Effector memory CD8-positive, alpha-beta T cell (primary cell): Measurements from ENCODE around the gene ARHGAP36.

Experiments used
- ATAC-seq: fragments of 150-1000 bp; cut with Tn5 transposase; replicated peaks from 2 replicates; pipeline ENCODE4 v1.10.0; 2021; ENCODE audit warnings: mild to moderate bottlenecking, moderate library complexity
- DNase-seq, 3 experiments: peaks; one replicate each; pipeline ENCODE4 v3.0.0; 2021
- H3K27ac Mint-ChIP-seq, 2 donors: one replicate each; pipeline ENCODE4 v1.8.0; 2022; ENCODE audit warnings: mild to moderate bottlenecking in 2 of 2, mixed read lengths in 2 of 2, moderate library complexity in 2 of 2
- H3K27me3 Mint-ChIP-seq, 2 donors: one replicate each; pipeline ENCODE4 v1.8.0; 2022; ENCODE audit warnings: mixed read lengths in 2 of 2
- H3K36me3 Mint-ChIP-seq: one replicate; pipeline ENCODE4 v1.8.0; 2022; ENCODE audit warnings: mild to moderate bottlenecking, moderate library complexity, mixed read lengths; ENCODE audit not compliant: insufficient read depth
- H3K4me1 Mint-ChIP-seq, 2 donors: one replicate each; pipeline ENCODE4 v1.8.0; 2022; ENCODE audit warnings: low read depth in 2 of 2, mixed read lengths in 2 of 2
- H3K4me3 Mint-ChIP-seq, 2 donors: one replicate each; pipeline ENCODE4 v1.8.0; 2022; ENCODE audit warnings: mild to moderate bottlenecking in 2 of 2, mixed read lengths in 2 of 2, moderate library complexity in 2 of 2
- H3K9me3 Mint-ChIP-seq, 2 donors: one replicate each; pipeline ENCODE4 v1.8.0; 2022; ENCODE audit warnings: mixed read lengths in 2 of 2

ARHGAP36 gene

GRCh38 chrX:131060147-131060546, 2.0 kb downstream of the ARHGAP36 start:
- Mint-ChIP-seq H3K9me3 (no peaks in the 10 kb centered on the region), H3K27ac (no peak overlapping the region), H3K27me3 (peaks cover 12 to 30% of the 10 kb centered on the region in 2 donors), H3K36me3 (no peaks in the 10 kb centered on the region), H3K4me3 (no peak overlapping the region), H3K4me1 (no peaks in the 10 kb centered on the region)
- no peak for DNase-seq
- no peak for ATAC-seq

GRCh38 chrX:131061306-131061705, 3.2 kb downstream of the ARHGAP36 start:
- Mint-ChIP-seq H3K9me3 (no peaks in the 10 kb centered on the region), H3K4me3 (no peak overlapping the region), H3K27ac (no peak overlapping the region), H3K4me1 (no peaks in the 10 kb centered on the region), H3K27me3 (peaks cover 12 to 30% of the 10 kb centered on the region in 2 donors), H3K36me3 (no peaks in the 10 kb centered on the region)
- ATAC-seq = no peak
- DNase-seq = no peak

GRCh38 chrX:131063613-131064012, 5.5 kb downstream of the ARHGAP36 start:
- no peaks in the 10 kb centered on the region for H3K4me1 Mint-ChIP-seq
- H3K9me3 Mint-ChIP-seq = no peaks in the 10 kb centered on the region
- H3K27ac Mint-ChIP-seq = no peak overlapping the region
- H3K27me3 Mint-ChIP-seq = peaks cover 12 to 30% of the 10 kb centered on the region in 2 donors
- H3K4me3 Mint-ChIP-seq = no peak overlapping the region
- no peaks in the 10 kb centered on the region for H3K36me3 Mint-ChIP-seq
- DNase-seq (no peak), ATAC-seq (no peak)

GRCh38 chrX:131066237-131066636, 8.1 kb downstream of the ARHGAP36 start:
- Mint-ChIP-seq H3K27me3 (peaks cover 12 to 20% of the 10 kb centered on the region in 2 donors), H3K4me3 (no peak overlapping the region), H3K36me3 (no peaks in the 10 kb centered on the region), H3K4me1 (no peaks in the 10 kb centered on the region), H3K27ac (no peak overlapping the region), H3K9me3 (no peaks in the 10 kb centered on the region)
- DNase-seq = no peak
- ATAC-seq = no peak

- no peaks in the 10 kb centered on the region for H3K36me3 Mint-ChIP-seq
- no peaks in the 10 kb centered on the region for H3K9me3 Mint-ChIP-seq
- no peaks in the 10 kb centered on the region for H3K4me1 Mint-ChIP-seq
- ATAC-seq (no peak), DNase-seq (no peak)
- no peak overlapping the region for H3K4me3 Mint-ChIP-seq
- H3K27ac Mint-ChIP-seq = no peak overlapping the region
- H3K27me3 Mint-ChIP-seq = peaks cover 12 to 20% of the 10 kb centered on the region in 2 donors
Measured at GRCh38 chrX:131067216-131067615, 9.1 kb downstream of the ARHGAP36 start.

GRCh38 chrX:131067846-131068745, 9.9 kb downstream of the ARHGAP36 start:
- Mint-ChIP-seq H3K27ac (no peak overlapping the region), H3K9me3 (no peaks in the 10 kb centered on the region), H3K4me3 (no peak overlapping the region), H3K27me3 (peaks cover 10 to 20% of the 10 kb centered on the region in 2 donors), H3K36me3 (no peaks in the 10 kb centered on the region), H3K4me1 (no peaks in the 10 kb centered on the region)
- DNase-seq (no peak), ATAC-seq (no peak)

- no peaks in the 10 kb centered on the region for H3K36me3 Mint-ChIP-seq
- no peak overlapping the region for H3K27ac Mint-ChIP-seq
- H3K27me3 Mint-ChIP-seq = peaks cover 0 to 15% of the 10 kb centered on the region in 2 donors
- DNase-seq = no peak
- H3K4me1 Mint-ChIP-seq = no peaks in the 10 kb centered on the region
- ATAC-seq = no peak
- H3K4me3 Mint-ChIP-seq = no peak overlapping the region
- H3K9me3 Mint-ChIP-seq = no peaks in the 10 kb centered on the region
Measured at GRCh38 chrX:131068945-131069719, 11.0 kb downstream of the ARHGAP36 start.

GRCh38 chrX:131072871-131073571, 14.9 kb downstream of the ARHGAP36 start:
- DNase-seq (no peak), ATAC-seq (no peak)
- Mint-ChIP-seq H3K27ac (no peak overlapping the region), H3K36me3 (no peaks in the 10 kb centered on the region), H3K27me3 (peaks cover 0 to 13% of the 10 kb centered on the region in 2 donors), H3K4me3 (no peak overlapping the region), H3K4me1 (no peaks in the 10 kb centered on the region), H3K9me3 (no peaks in the 10 kb centered on the region)

- H3K4me1 Mint-ChIP-seq = no peaks in the 10 kb centered on the region
- H3K27ac Mint-ChIP-seq = no peak overlapping the region
- H3K27me3 Mint-ChIP-seq = peaks cover 1 to 13% of the 10 kb centered on the region in 2 donors
Measured at GRCh38 chrX:131073607-131074006, 15.5 kb downstream of the ARHGAP36 start.

GRCh38 chrX:131081772-131082740, 23.9 kb downstream of the ARHGAP36 start:
- Mint-ChIP-seq H3K4me3 (no peak overlapping the region), H3K27me3 (peaks cover 33 to 70% of the 10 kb centered on the region in 2 donors), H3K9me3 (no peaks in the 10 kb centered on the region), H3K4me1 (peaks cover 0 to 2% of the 10 kb centered on the region in 2 donors), H3K36me3 (no peaks in the 10 kb centered on the region), H3K27ac (no peak overlapping the region)
- ATAC-seq (no peak), DNase-seq (no peak)

More at GRCh38 chrX:131073607-131074006, 15.5 kb downstream of the ARHGAP36 start:
- ATAC-seq = no peak
- no peaks in the 10 kb centered on the region for H3K36me3 Mint-ChIP-seq
- no peak overlapping the region for H3K4me3 Mint-ChIP-seq
- H3K9me3 Mint-ChIP-seq = no peaks in the 10 kb centered on the region
- no peak for DNase-seq

GRCh38 chrX:131083510-131084142, 25.5 kb downstream of the ARHGAP36 start:
- Mint-ChIP-seq H3K9me3 (no peaks in the 10 kb centered on the region), H3K27me3 (peaks cover 33 to 69% of the 10 kb centered on the region in 2 donors), H3K4me1 (peaks cover 0 to 2% of the 10 kb centered on the region in 2 donors), H3K36me3 (no peaks in the 10 kb centered on the region), H3K4me3 (no peak overlapping the region), H3K27ac (no peak overlapping the region)
- ATAC-seq (no peak), DNase-seq (no peak)

- ATAC-seq (no peak), DNase-seq (no peak)
- Mint-ChIP-seq H3K4me3 (no peak overlapping the region), H3K27me3 (peaks cover 33 to 64% of the 10 kb centered on the region in 2 donors), H3K4me1 (peaks cover 0 to 2% of the 10 kb centered on the region in 2 donors), H3K36me3 (no peaks in the 10 kb centered on the region), H3K9me3 (no peaks in the 10 kb centered on the region), H3K27ac (no peak overlapping the region)
Measured at GRCh38 chrX:131084145-131084544, 26.0 kb downstream of the ARHGAP36 start.
